ENCODE measurements around the gene TBC1D9.

- TF ChIP-seq CTCF (IDR thresholded peaks at IDR 0.05) (no peak), POLR2A (IDR thresholded peaks at IDR 0.05) (no peak)
Observed at GRCh38 chr4:140740906-140741670, 15.1 kb downstream of the TBC1D9 start.
